Smooth muscle cell (in vitro differentiated cells): ENCODE data around the gene ATL1. TPM values are rescaled to one million over a fixed set of nuclear protein-coding genes. Genes with fewer than 3 reads are reported as not detected.

Experiments used
- DNase-seq: peaks from one replicate; lab custom pipeline; 2025; ENCODE audit not compliant: unreplicated experiment; lab: John Stamatoyannopoulos, UW
- H2AFZ ChIP-seq: fragments of 200-600 bp; sonication (generic); 2 replicates; pipeline ENCODE4 v1.6.0; 2016; ENCODE audit warnings: antibody characterized with exemption, low read depth, mild to moderate bottlenecking
- H3F3A ChIP-seq: fragments of 200-600 bp; sonication (generic); 2 replicates; pipeline ENCODE4 v1.6.0; 2017; ENCODE audit warnings: antibody characterized with exemption, low read depth
- H3K27ac ChIP-seq: fragments of 200-600 bp; sonication (generic); 2 replicates; pipeline ENCODE4 v1.5.1; 2016; ENCODE audit warnings: low read depth, mild to moderate bottlenecking
- H3K27me3 ChIP-seq: fragments of 200-600 bp; sonication (generic); 2 replicates; pipeline ENCODE4 v1.6.1; 2016; ENCODE audit warnings: low read depth, mild to moderate bottlenecking
- H3K36me3 ChIP-seq: fragments of 200-600 bp; sonication (generic); 2 replicates; pipeline ENCODE4 v1.5.1; 2016; ENCODE audit warnings: low read depth
- H3K4me1 ChIP-seq: fragments of 200-600 bp; sonication (generic); 2 replicates; pipeline ENCODE4 v1.5.1; 2016; ENCODE audit warnings: low read depth
- H3K4me2 ChIP-seq: fragments of 200-600 bp; sonication (generic); 2 replicates; pipeline ENCODE4 v1.6.0; 2016; ENCODE audit warnings: mild to moderate bottlenecking
- H3K4me3 ChIP-seq: fragments of 200-600 bp; sonication (generic); 2 replicates; pipeline ENCODE4 v1.5.1; 2016; ENCODE audit warnings: mild to moderate bottlenecking
- H3K79me2 ChIP-seq: fragments of 200-600 bp; sonication (generic); 2 replicates; pipeline ENCODE4 v1.6.0; 2016; ENCODE audit warnings: low read depth, mild to moderate bottlenecking
- H3K9ac ChIP-seq: fragments of 200-600 bp; sonication (generic); 2 replicates; pipeline ENCODE4 v1.6.0; 2016; ENCODE audit warnings: low read depth
- H3K9me3 ChIP-seq: fragments of 200-600 bp; sonication (generic); replicated peaks from 2 replicates; pipeline ENCODE4 v1.5.1; 2016; ENCODE audit warnings: low read depth
- H4K20me1 ChIP-seq: fragments of 200-600 bp; sonication (generic); 2 replicates; pipeline ENCODE4 v1.6.0; 2016; ENCODE audit warnings: low read depth
- WGBS: methylation state at CpG from one replicate; pipeline ENCODE4 v1.1.7; 2016; ENCODE audit warnings: low lambda C conversion rate; 5-methylcytosine and 5-hydroxymethylcytosine counted together
- polyA plus RNA-seq: library from polyadenylated mRNA; unstranded; fragments of >200 nt; fragmentation: Nextera tagmentation; extraction: Ambion mirVana; gene quantifications from 2 replicates; pipeline ENCODE4 v1.2.1, GENCODE V29; 2016
- total RNA-seq: library from RNA; depleted of rRNA; stranded (reverse); fragments of >200 nt; gene quantifications from 2 replicates; pipeline ENCODE4 v1.2.3, GENCODE V29; 2014
- TF ChIP-seq, protein P1 (sequence below): fragments of 200-600 bp; sonication (generic); IDR thresholded peaks from 2 replicates; pipeline ENCODE4 v1.5.1; 2017; ENCODE audit warnings: borderline replicate concordance, mild to moderate bottlenecking, antibody characterized with exemption; ENCODE audit not compliant: insufficient read depth, poor library complexity, severe bottlenecking

ATL1 gene
- total and polyA plus RNA-seq, 2 experiments from 2014 or later: 1.5 to 2.1 TPM

- no peaks in the 10 kb centered on the region for H3K9me3 ChIP-seq
- H2AFZ ChIP-seq: peak overlapping the region; percentile 86
- no peaks in the 10 kb centered on the region for H3F3A ChIP-seq
- H3K27me3 ChIP-seq: peaks cover 59% of the 10 kb centered on the region
- no peaks in the 10 kb centered on the region for H3K79me2 ChIP-seq
- WGBS: 3% methylated on average over 21 of the region's 21 CpGs
- peak overlapping the region; percentile 72 for H3K4me3 ChIP-seq
- H3K9ac ChIP-seq: no peak overlapping the region
- H3K36me3 ChIP-seq: no peaks in the 10 kb centered on the region
- peak overlapping the region; percentile 91 for H3K4me2 ChIP-seq
- DNase-seq: no peak
- H3K27ac ChIP-seq: no peak overlapping the region
- no peaks in the 10 kb centered on the region for H3K4me1 ChIP-seq
- no peaks in the 10 kb centered on the region for H4K20me1 ChIP-seq
- TF ChIP-seq, protein P1, sequence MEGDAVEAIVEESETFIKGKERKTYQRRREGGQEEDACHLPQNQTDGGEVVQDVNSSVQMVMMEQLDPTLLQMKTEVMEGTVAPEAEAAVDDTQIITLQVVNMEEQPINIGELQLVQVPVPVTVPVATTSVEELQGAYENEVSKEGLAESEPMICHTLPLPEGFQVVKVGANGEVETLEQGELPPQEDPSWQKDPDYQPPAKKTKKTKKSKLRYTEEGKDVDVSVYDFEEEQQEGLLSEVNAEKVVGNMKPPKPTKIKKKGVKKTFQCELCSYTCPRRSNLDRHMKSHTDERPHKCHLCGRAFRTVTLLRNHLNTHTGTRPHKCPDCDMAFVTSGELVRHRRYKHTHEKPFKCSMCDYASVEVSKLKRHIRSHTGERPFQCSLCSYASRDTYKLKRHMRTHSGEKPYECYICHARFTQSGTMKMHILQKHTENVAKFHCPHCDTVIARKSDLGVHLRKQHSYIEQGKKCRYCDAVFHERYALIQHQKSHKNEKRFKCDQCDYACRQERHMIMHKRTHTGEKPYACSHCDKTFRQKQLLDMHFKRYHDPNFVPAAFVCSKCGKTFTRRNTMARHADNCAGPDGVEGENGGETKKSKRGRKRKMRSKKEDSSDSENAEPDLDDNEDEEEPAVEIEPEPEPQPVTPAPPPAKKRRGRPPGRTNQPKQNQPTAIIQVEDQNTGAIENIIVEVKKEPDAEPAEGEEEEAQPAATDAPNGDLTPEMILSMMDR: no peak
Observed at GRCh38 chr14:50560931-50561285, 963 bp downstream of the ATL1 start.

- no peak overlapping the region for H3K4me3 ChIP-seq
- no peak overlapping the region for H2AFZ ChIP-seq
- H3K27me3 ChIP-seq: peaks cover 39% of the 10 kb centered on the region
- no peaks in the 10 kb centered on the region for H4K20me1 ChIP-seq
- no peak overlapping the region for H3K4me2 ChIP-seq
- TF ChIP-seq, protein P1: no peak
- H3K27ac ChIP-seq: no peak overlapping the region
- H3K79me2 ChIP-seq: no peaks in the 10 kb centered on the region
- no peaks in the 10 kb centered on the region for H3K9me3 ChIP-seq
- no peak overlapping the region for H3K9ac ChIP-seq
- H3K36me3 ChIP-seq: no peaks in the 10 kb centered on the region
- no peaks in the 10 kb centered on the region for H3K4me1 ChIP-seq
- DNase-seq: no peak
- H3F3A ChIP-seq: no peaks in the 10 kb centered on the region
- WGBS: 53% methylated on average over 1 of the region's 1 CpG
Observed at GRCh38 chr14:50562841-50563240, 2.9 kb downstream of the ATL1 start.

DNA sequence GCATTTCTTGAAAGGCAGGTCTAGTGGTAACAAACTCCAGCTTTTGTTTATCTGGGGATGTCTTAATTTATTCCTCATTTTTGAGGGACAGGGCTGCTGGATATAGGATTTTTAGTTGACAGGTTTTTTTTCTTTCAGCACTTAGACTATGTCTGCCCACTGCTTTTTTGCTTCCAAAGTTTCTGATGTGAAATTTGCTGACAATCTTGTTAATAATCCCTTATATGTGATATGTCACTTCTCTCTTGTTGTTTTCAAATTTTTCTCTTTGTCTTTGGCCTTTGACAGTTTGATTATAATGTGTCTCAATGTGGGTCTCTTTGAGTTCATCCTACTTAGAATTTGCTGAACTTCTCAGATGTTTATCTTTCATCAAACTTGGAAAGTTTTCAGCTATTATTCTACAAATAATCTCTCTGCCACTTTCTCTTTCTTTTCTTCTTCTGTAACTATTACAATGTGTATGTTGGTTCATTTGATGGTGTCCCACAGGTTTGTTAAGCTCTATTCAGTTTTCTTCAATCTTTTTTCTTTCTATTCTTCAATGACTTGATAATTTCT is 9.8 kb downstream of the ATL1 start:
- DNase-seq: no peak
- no peaks in the 10 kb centered on the region for H3F3A ChIP-seq
- no peak overlapping the region for H3K27ac ChIP-seq
- no peaks in the 10 kb centered on the region for H3K36me3 ChIP-seq
- H3K4me1 ChIP-seq: no peaks in the 10 kb centered on the region
- TF ChIP-seq, protein P1: no peak
- no peaks in the 10 kb centered on the region for H3K9me3 ChIP-seq
- no peaks in the 10 kb centered on the region for H3K79me2 ChIP-seq
- no peaks in the 10 kb centered on the region for H3K27me3 ChIP-seq
- H2AFZ ChIP-seq: no peak overlapping the region
- no peak overlapping the region for H3K9ac ChIP-seq
- H4K20me1 ChIP-seq: no peaks in the 10 kb centered on the region
- H3K4me2 ChIP-seq: no peak overlapping the region
- no peak overlapping the region for H3K4me3 ChIP-seq

DNA sequence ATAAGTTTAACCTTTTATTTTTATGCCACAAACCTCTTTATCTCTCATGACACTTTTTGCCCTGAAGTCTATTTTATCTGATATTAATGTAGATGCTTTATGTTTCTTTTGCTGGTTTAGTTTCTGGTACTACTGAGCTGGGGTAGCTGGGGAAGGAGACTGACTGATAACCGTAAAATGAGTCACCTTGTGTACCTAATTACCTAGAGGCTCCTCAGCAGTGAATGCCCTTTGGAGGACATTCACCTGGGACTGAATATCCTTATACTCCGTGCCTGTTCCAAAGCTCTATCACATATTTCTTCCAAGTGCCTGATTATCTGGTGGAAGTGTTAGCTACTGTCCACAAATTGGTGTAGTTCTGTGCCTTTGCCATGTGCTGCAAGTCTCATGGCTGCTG is 13.9 kb downstream of the ATL1 start:
- DNase-seq: no peak
- Histone ChIP-seq H3K9ac (no peak overlapping the region), H3K9me3 (no peaks in the 10 kb centered on the region), H3K79me2 (no peaks in the 10 kb centered on the region), H3K27me3 (no peaks in the 10 kb centered on the region), H3K4me3 (no peak overlapping the region), H3K4me2 (no peak overlapping the region), H4K20me1 (no peaks in the 10 kb centered on the region), H3K27ac (no peak overlapping the region), H2AFZ (no peak overlapping the region), H3K4me1 (no peaks in the 10 kb centered on the region), H3K36me3 (no peaks in the 10 kb centered on the region), H3F3A (no peaks in the 10 kb centered on the region)
- TF ChIP-seq, protein P1: no peak
- 66% methylated on average over 2 of the region's 2 CpGs for WGBS
